Stimulated activated effector memory CD8-positive, alpha-beta T cell treated with anti-CD3 and anti-CD28 coated beads, Interleukin-12 subunit alpha, Interleukin-12 subunit beta, amount 100 ng/mL, for 72 hours (primary cell): Measurements from ENCODE around the gene GOSR1.
"Not testable (repeated sequence)": the region's sequence is repeated elsewhere in the genome, so short reads cannot be mapped to it uniquely, and the experiment has no call there.

Experiments
- ATAC-seq: fragments of 150-1000 bp; cut with Tn5 transposase; 2 replicates; pipeline ENCODE4 v1.10.0; 2021
- DNase-seq, 2 donors: peaks; one replicate each; pipeline ENCODE4 v3.0.0; 2021 to 2022; ENCODE audit warnings: low spot score in 2 of 2
- H3K27ac Mint-ChIP-seq: one replicate; pipeline ENCODE4 v1.8.0; 2022; ENCODE audit warnings: mild to moderate bottlenecking, mixed read lengths
- H3K36me3 Mint-ChIP-seq: one replicate; pipeline ENCODE4 v1.8.0; 2022; ENCODE audit warnings: mild to moderate bottlenecking, mixed read lengths
- H3K4me1 Mint-ChIP-seq: one replicate; pipeline ENCODE4 v1.8.0; 2022; ENCODE audit warnings: mixed read lengths
- H3K4me3 Mint-ChIP-seq: one replicate; pipeline ENCODE4 v1.8.0; 2022; ENCODE audit warnings: mild to moderate bottlenecking, mixed read lengths
- H3K9me3 Mint-ChIP-seq: one replicate; pipeline ENCODE4 v1.8.0; 2022; ENCODE audit warnings: mixed read lengths

Gene GOSR1

GRCh38 chr17:30571404-30571803 is 94.2 kb downstream of the GOSR1 start:
- not testable (repeated sequence) for DNase-seq, ATAC-seq, H3K4me1 Mint-ChIP-seq, H3K27ac Mint-ChIP-seq, H3K9me3 Mint-ChIP-seq, H3K4me3 Mint-ChIP-seq, H3K36me3 Mint-ChIP-seq

GRCh38 chr17:30571921-30572320 is 94.7 kb downstream of the GOSR1 start:
- ATAC-seq = no peak
- DNase-seq = no peak
- Mint-ChIP-seq H3K27ac (no peak overlapping the region), H3K36me3 (no peaks in the 10 kb centered on the region), H3K4me1 (no peaks in the 10 kb centered on the region), H3K9me3 (no peaks in the 10 kb centered on the region), H3K4me3 (no peak overlapping the region)

GRCh38 chr17:30572651-30573554 is 95.7 kb downstream of the GOSR1 start:
- not testable (repeated sequence) for H3K4me1 Mint-ChIP-seq, H3K4me3 Mint-ChIP-seq, DNase-seq, H3K9me3 Mint-ChIP-seq, H3K36me3 Mint-ChIP-seq, H3K27ac Mint-ChIP-seq, ATAC-seq

- Mint-ChIP-seq H3K9me3 (no peaks in the 10 kb centered on the region), H3K36me3 (no peaks in the 10 kb centered on the region), H3K27ac (no peak overlapping the region), H3K4me3 (no peak overlapping the region), H3K4me1 (no peaks in the 10 kb centered on the region)
- DNase-seq (no peak), ATAC-seq (no peak)
Observed at GRCh38 chr17:30573603-30574175, 96.5 kb downstream of the GOSR1 start.

GRCh38 chr17:30574309-30574708 is 97.1 kb downstream of the GOSR1 start:
- H3K36me3 Mint-ChIP-seq, DNase-seq, ATAC-seq, H3K4me3 Mint-ChIP-seq, H3K4me1 Mint-ChIP-seq, H3K27ac Mint-ChIP-seq, H3K9me3 Mint-ChIP-seq: not testable (repeated sequence)

GRCh38 chr17:30574806-30575205 is 97.6 kb downstream of the GOSR1 start:
- not testable (repeated sequence) for H3K4me1 Mint-ChIP-seq, H3K4me3 Mint-ChIP-seq, ATAC-seq, H3K9me3 Mint-ChIP-seq, DNase-seq, H3K36me3 Mint-ChIP-seq, H3K27ac Mint-ChIP-seq

GRCh38 chr17:30575648-30576325 is 98.6 kb downstream of the GOSR1 start:
- not testable (repeated sequence) for ATAC-seq, H3K36me3 Mint-ChIP-seq, DNase-seq, H3K4me3 Mint-ChIP-seq, H3K4me1 Mint-ChIP-seq, H3K9me3 Mint-ChIP-seq, H3K27ac Mint-ChIP-seq

- Mint-ChIP-seq H3K27ac (no peak overlapping the region), H3K9me3 (no peaks in the 10 kb centered on the region), H3K4me1 (no peaks in the 10 kb centered on the region), H3K4me3 (no peak overlapping the region), H3K36me3 (no peaks in the 10 kb centered on the region)
- DNase-seq (no peak), ATAC-seq (no peak)
Observed at GRCh38 chr17:30576326-30576861, 99.2 kb downstream of the GOSR1 start.
